Fibroblast of lung (primary cell): ENCODE measurements around the gene GLG1. TPM values are rescaled to one million over a fixed set of nuclear protein-coding genes. Genes with fewer than 3 reads are reported as not detected.

Source experiments
- DNase-seq, 2 donors: peaks; one replicate each; pipeline versions ENCODE4 v3.0.0 to v3.0.0-alpha.2; 2010; ENCODE audit warnings: low read depth in 2 of 2
- H2AFZ ChIP-seq: 2 replicates; pipeline ENCODE4 v1.5.1; 2012; ENCODE audit warnings: low read length, control low read depth, inconsistent platforms
- H3K27ac ChIP-seq: 2 replicates; pipeline ENCODE4 v1.5.1; 2011; ENCODE audit warnings: low read length, control low read depth; ENCODE audit not compliant: insufficient read depth
- H3K27me3 ChIP-seq: 2 replicates; pipeline ENCODE4 v1.5.1; 2011; ENCODE audit warnings: mild to moderate bottlenecking, low read length; ENCODE audit not compliant: control insufficient read depth, insufficient read depth
- H3K36me3 ChIP-seq: 2 replicates; pipeline ENCODE4 v1.5.1; 2011; ENCODE audit warnings: low read length; ENCODE audit not compliant: control insufficient read depth, insufficient read depth
- H3K4me1 ChIP-seq: 2 replicates; pipeline ENCODE4 v1.5.1; 2011; ENCODE audit warnings: low read length; ENCODE audit not compliant: control insufficient read depth, insufficient read depth; ENCODE audit errors: extremely low read depth
- H3K4me2 ChIP-seq: 2 replicates; pipeline ENCODE4 v1.5.1; 2011; ENCODE audit warnings: low read length, control low read depth; ENCODE audit not compliant: insufficient read depth; ENCODE audit errors: extremely low read depth
- H3K4me3 ChIP-seq, 4 experiments: fragments of 200-600 bp in 1 of 4; sonication (generic) in 1 of 4; replicated peaks in 1 of 4; 2 replicates each; pipeline ENCODE4 v1.5.1; 2011 to 2016; ENCODE audit warnings: low read length in 4 of 4, low read depth in 3 of 4, mild to moderate bottlenecking in 3 of 4, control low read depth in 2 of 4, inconsistent platforms in 1 of 4, mixed read lengths in 1 of 4; ENCODE audit not compliant: insufficient read depth in 1 of 4; ENCODE audit errors: control extremely low read depth in 1 of 4
- H3K79me2 ChIP-seq: 2 replicates; pipeline ENCODE4 v1.5.1; 2012; ENCODE audit warnings: mild to moderate bottlenecking, low read length, inconsistent platforms; ENCODE audit not compliant: control insufficient read depth, insufficient read depth
- H3K9ac ChIP-seq: 2 replicates; pipeline ENCODE4 v1.5.1; 2011; ENCODE audit warnings: mild to moderate bottlenecking, low read length, control low read depth; ENCODE audit not compliant: insufficient read depth
- H3K9me3 ChIP-seq: 2 replicates; pipeline ENCODE4 v1.5.1; 2012; ENCODE audit warnings: low read depth, low read length; ENCODE audit not compliant: control insufficient read depth, insufficient read depth
- H4K20me1 ChIP-seq: 2 replicates; pipeline ENCODE4 v1.5.1; 2011; ENCODE audit warnings: low read length; ENCODE audit not compliant: control insufficient read depth, insufficient read depth; ENCODE audit errors: extremely low read depth
- CTCF ChIP-seq, 2 donors: IDR thresholded peaks in 1 of 2; conservative IDR thresholded peaks in 1 of 2; 1 replicate in 1 of 2; 2 replicates in 1 of 2; pipeline ENCODE4 v1.5.1; 2011 to 2012; ENCODE audit warnings: low read length in 2 of 2, control low read depth in 1 of 2, inconsistent platforms in 1 of 2, low read depth in 1 of 2, mild to moderate bottlenecking in 1 of 2
- EZH2 ChIP-seq: IDR thresholded peaks from 2 replicates; pipeline ENCODE4 v1.5.1; 2012; ENCODE audit warnings: low read length, control low read depth, mild to moderate bottlenecking; ENCODE audit errors: missing control alignments
- polyA plus RNA-seq, 2 donors: library from polyadenylated mRNA; depleted of rRNA in 1 of 2; stranded (reverse) in 1 of 2; unstranded in 1 of 2; fragments of >200 nt; gene quantifications; 2 replicates each; pipeline ENCODE4 v1.2.1, GENCODE V29; 2011 to 2012; ENCODE audit warnings: missing spikeins in 1 of 2
- total RNA-seq: library from RNA; depleted of rRNA; stranded (reverse); fragments of >200 nt; gene quantifications from 2 replicates; pipeline ENCODE4 v1.2.1, GENCODE V29; 2014

Gene GLG1
- total and polyA plus RNA-seq, 2 donors (not counting 1 experiment from before 2014, with no cell fraction given), result 138 to 150 TPM

- no peak for DNase-seq
- no peaks in the 10 kb centered on the region for H3K79me2 ChIP-seq
- H3K36me3 ChIP-seq, result peaks cover 12% of the 10 kb centered on the region
- no peak overlapping the region for H3K4me3 ChIP-seq
- no peaks in the 10 kb centered on the region for H3K9me3 ChIP-seq
- TF ChIP-seq EZH2, result no peak
- no peak for TF ChIP-seq CTCF (conservative IDR thresholded peaks at IDR 0.05 in 1 of 2, IDR thresholded peaks at IDR 0.05 in 1 of 2; ENCODE audit: low read depth in 1 of 2, low read length in 2 of 2)
- no peak overlapping the region for H3K9ac ChIP-seq
- no peak overlapping the region for H3K4me2 ChIP-seq
- H3K27ac ChIP-seq, result no peak overlapping the region
- H2AFZ ChIP-seq, result no peak overlapping the region
- H4K20me1 ChIP-seq, result no peaks in the 10 kb centered on the region
- H3K4me1 ChIP-seq, result no peaks in the 10 kb centered on the region
- H3K27me3 ChIP-seq, result no peaks in the 10 kb centered on the region
Observed at GRCh38 chr16:74474416-74474815, 132.5 kb downstream of the GLG1 start.

GRCh38 chr16:74472540-74472939, 134.4 kb downstream of the GLG1 start:
- no peak overlapping the region for H3K27ac ChIP-seq
- no peaks in the 10 kb centered on the region for H4K20me1 ChIP-seq
- H3K4me2 ChIP-seq, result no peak overlapping the region
- H3K9ac ChIP-seq, result no peak overlapping the region
- H3K27me3 ChIP-seq, result no peaks in the 10 kb centered on the region
- peaks cover 17% of the 10 kb centered on the region for H3K36me3 ChIP-seq
- H3K4me3 ChIP-seq, result no peak overlapping the region
- H3K79me2 ChIP-seq, result no peaks in the 10 kb centered on the region
- no peak for DNase-seq
- no peak for TF ChIP-seq CTCF (conservative IDR thresholded peaks at IDR 0.05 in 1 of 2, IDR thresholded peaks at IDR 0.05 in 1 of 2; ENCODE audit: low read depth in 1 of 2, low read length in 2 of 2)
- TF ChIP-seq EZH2, result no peak
- no peak overlapping the region for H2AFZ ChIP-seq
- no peaks in the 10 kb centered on the region for H3K9me3 ChIP-seq
- no peaks in the 10 kb centered on the region for H3K4me1 ChIP-seq

- Histone ChIP-seq H3K27ac (no peak overlapping the region), H3K9me3 (no peaks in the 10 kb centered on the region), H3K4me1 (no peaks in the 10 kb centered on the region), H3K4me3 (no peak overlapping the region), H2AFZ (no peak overlapping the region), H3K4me2 (no peak overlapping the region), H4K20me1 (no peaks in the 10 kb centered on the region), H3K36me3 (peaks cover 17% of the 10 kb centered on the region), H3K79me2 (no peaks in the 10 kb centered on the region), H3K9ac (no peak overlapping the region), H3K27me3 (no peaks in the 10 kb centered on the region)
- no peak for TF ChIP-seq CTCF (conservative IDR thresholded peaks at IDR 0.05 in 1 of 2, IDR thresholded peaks at IDR 0.05 in 1 of 2; ENCODE audit: low read depth in 1 of 2, low read length in 2 of 2)
- TF ChIP-seq EZH2, result no peak
- no peak for DNase-seq
Observed at GRCh38 chr16:74472010-74472409, 134.9 kb downstream of the GLG1 start.
